Panc1 (cell line): ENCODE measurements around the gene KCNA10. TPM values are rescaled to one million over a fixed set of nuclear protein-coding genes. Genes with fewer than 3 reads are reported as not detected.

Experiments
- ATAC-seq: fragments of 200-7000 bp; cut with Tn5 transposase; 2 replicates; pipeline ENCODE4 v1.9.1; 2020; ENCODE audit warnings: mild to moderate bottlenecking, moderate library complexity
- BruUV-seq: library from RNA; stranded (reverse); fragments of 400-500 nt; replicated peaks from 2 replicates; lab custom pipeline; 2021; lab: Mats Ljungman, UMichigan
- CTCF ChIA-PET: fragments of 300-600 bp; sonication (Branson Sonifier 250); formaldehyde crosslinking; loops from one replicate; lab custom pipeline; 2022; ENCODE audit warnings: antibody characterized with exemption; lab: Charles Lee
- POLR2A ChIA-PET: fragments of 300-600 bp; sonication (Branson Sonifier 250); formaldehyde crosslinking; loops from one replicate; lab custom pipeline; 2022; ENCODE audit warnings: antibody characterized with exemption; lab: Charles Lee
- DNase-seq: peaks from one replicate; pipeline ENCODE4 v3.0.0-alpha.2; 2010; ENCODE audit warnings: low read depth, low spot score
- H3K27ac ChIP-seq: 2 replicates; pipeline ENCODE4 v1.5.1; 2011; ENCODE audit warnings: mild to moderate bottlenecking, low read length, inconsistent platforms
- H3K27me3 ChIP-seq: fragments of 200-500 bp; sonication (Bioruptor generic); 2 replicates; pipeline ENCODE4 v1.6.0; 2014; ENCODE audit warnings: low read length, inconsistent platforms; ENCODE audit not compliant: control insufficient read depth, insufficient read depth
- H3K36me3 ChIP-seq: fragments of 200-500 bp; sonication (Bioruptor generic); 2 replicates; pipeline ENCODE4 v1.5.1; 2014; ENCODE audit warnings: inconsistent platforms, mild to moderate bottlenecking, low read length, moderate library complexity; ENCODE audit not compliant: control insufficient read depth, insufficient read depth
- H3K4me1 ChIP-seq: 2 replicates; pipeline ENCODE4 v1.5.1; 2011; ENCODE audit warnings: inconsistent platforms, mild to moderate bottlenecking, low read length, moderate library complexity; ENCODE audit not compliant: control insufficient read depth, insufficient read depth
- H3K4me3 ChIP-seq, 2 experiments: 2 replicates each; pipeline ENCODE4 v1.5.1; 2011 to 2012; ENCODE audit warnings: low read depth in 2 of 2, low read length in 2 of 2, mild to moderate bottlenecking in 2 of 2, inconsistent platforms in 1 of 2, moderate library complexity in 1 of 2
- H3K9me3 ChIP-seq: fragments of 200-500 bp; sonication (Bioruptor generic); 2 replicates; pipeline ENCODE4 v1.5.1; 2014; ENCODE audit warnings: low read depth, mild to moderate bottlenecking, inconsistent platforms, low read length, moderate library complexity; ENCODE audit not compliant: control insufficient read depth, insufficient read depth
- POLR2AphosphoS5 ChIP-seq: IDR thresholded peaks from 2 replicates; pipeline ENCODE4 v1.6.1; 2012; ENCODE audit warnings: mild to moderate bottlenecking, low read depth, low read length, moderate library complexity
- SIN3A ChIP-seq: IDR thresholded peaks from 2 replicates; pipeline ENCODE4 v1.6.1; 2012; ENCODE audit warnings: low read depth, mild to moderate bottlenecking, low read length, moderate library complexity, borderline replicate concordance; ENCODE audit not compliant: insufficient read depth
- TCF7L2 ChIP-seq: IDR thresholded peaks from 2 replicates; pipeline ENCODE4 v1.6.1; 2011; ENCODE audit warnings: mild to moderate bottlenecking, low read depth, low read length, inconsistent platforms
- in situ Hi-C: cut with HindIII; loops from 2 replicates; pipeline ENCODE4 v1.10.0; 2016; ENCODE audit warnings: low sequenced_read_pairs, low pct_unique_long_range_greater_than_20kb
- intact Hi-C: fragments of 100-400 bp; cut with micrococcal nuclease; formaldehyde crosslinking; loops from one replicate; pipeline ENCODE4 v1.10.0; 2022; ENCODE audit not compliant: unreplicated experiment
- total RNA-seq: library from RNA; stranded (reverse); gene quantifications from one replicate; pipeline ENCODE4 v1.2.1, GENCODE V29; 2021; ENCODE audit not compliant: unreplicated experiment
- TF ChIP-seq, protein P1 (sequence below): fragments of 450-650 bp; IDR thresholded peaks from 2 replicates; pipeline ENCODE4 v1.5.1; 2017; ENCODE audit warnings: mild to moderate bottlenecking
- TF ChIP-seq, protein P2 (sequence below), 2 experiments: IDR thresholded peaks; 2 replicates each; pipeline ENCODE4 v1.6.1; 2011 to 2012; ENCODE audit warnings: low read depth in 2 of 2, control low read depth in 1 of 2, low read length in 1 of 2, mild to moderate bottlenecking in 1 of 2, moderate library complexity in 1 of 2; ENCODE audit not compliant: insufficient read depth in 1 of 2

Gene KCNA10
- total RNA-seq, 1 experiment from 2014 or later, result not detected

DNA sequence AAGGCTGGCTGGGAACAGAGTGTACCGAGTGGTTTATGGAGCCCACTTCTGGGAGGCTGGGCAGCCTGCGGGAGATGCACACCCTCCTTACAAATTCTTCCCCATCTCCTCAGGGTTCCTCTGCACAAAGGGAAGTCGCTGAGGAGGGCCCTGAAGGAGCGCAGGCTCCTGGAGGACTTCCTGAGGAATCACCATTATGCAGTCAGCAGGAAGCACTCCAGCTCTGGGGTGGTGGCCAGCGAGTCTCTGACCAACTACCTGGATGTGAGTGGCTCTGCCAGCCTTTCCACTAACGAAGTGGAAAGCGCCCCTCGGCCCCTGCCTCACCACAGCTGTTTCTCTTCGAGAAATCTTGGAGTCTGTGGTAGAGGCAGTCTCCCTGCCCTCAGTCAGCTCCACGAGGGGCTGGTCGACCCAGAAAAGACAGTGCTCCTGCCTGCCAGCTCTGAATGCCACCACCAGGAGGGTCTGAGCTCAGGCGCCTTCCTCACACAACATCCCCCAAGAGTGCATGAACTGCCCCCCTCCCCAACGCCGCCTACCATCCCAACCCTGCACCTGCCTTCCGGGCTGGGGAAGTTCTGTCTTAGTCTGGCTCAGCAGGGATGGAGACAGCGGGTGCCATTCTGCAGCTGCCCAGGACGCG is 36.2 kb downstream of the KCNA10 start:
- no peaks in the 10 kb centered on the region for H3K9me3 ChIP-seq
- no TSS peak for BruUV-seq
- ChIA-PET POLR2A (no interaction called here), CTCF (no interaction called here)
- 0 out of 2 replicates have a peak, but pooled peaks cover 2% of the 10 kb centered on the region for H3K4me1 ChIP-seq
- DNase-seq (no peak), ATAC-seq (no peak)
- no peak overlapping the region for H3K27ac ChIP-seq
- TF ChIP-seq TCF7L2 (no peak), SIN3A (no peak), POLR2AphosphoS5 (no peak)
- TF ChIP-seq, protein P1, sequence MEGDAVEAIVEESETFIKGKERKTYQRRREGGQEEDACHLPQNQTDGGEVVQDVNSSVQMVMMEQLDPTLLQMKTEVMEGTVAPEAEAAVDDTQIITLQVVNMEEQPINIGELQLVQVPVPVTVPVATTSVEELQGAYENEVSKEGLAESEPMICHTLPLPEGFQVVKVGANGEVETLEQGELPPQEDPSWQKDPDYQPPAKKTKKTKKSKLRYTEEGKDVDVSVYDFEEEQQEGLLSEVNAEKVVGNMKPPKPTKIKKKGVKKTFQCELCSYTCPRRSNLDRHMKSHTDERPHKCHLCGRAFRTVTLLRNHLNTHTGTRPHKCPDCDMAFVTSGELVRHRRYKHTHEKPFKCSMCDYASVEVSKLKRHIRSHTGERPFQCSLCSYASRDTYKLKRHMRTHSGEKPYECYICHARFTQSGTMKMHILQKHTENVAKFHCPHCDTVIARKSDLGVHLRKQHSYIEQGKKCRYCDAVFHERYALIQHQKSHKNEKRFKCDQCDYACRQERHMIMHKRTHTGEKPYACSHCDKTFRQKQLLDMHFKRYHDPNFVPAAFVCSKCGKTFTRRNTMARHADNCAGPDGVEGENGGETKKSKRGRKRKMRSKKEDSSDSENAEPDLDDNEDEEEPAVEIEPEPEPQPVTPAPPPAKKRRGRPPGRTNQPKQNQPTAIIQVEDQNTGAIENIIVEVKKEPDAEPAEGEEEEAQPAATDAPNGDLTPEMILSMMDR, result no peak
- TF ChIP-seq, protein P2, sequence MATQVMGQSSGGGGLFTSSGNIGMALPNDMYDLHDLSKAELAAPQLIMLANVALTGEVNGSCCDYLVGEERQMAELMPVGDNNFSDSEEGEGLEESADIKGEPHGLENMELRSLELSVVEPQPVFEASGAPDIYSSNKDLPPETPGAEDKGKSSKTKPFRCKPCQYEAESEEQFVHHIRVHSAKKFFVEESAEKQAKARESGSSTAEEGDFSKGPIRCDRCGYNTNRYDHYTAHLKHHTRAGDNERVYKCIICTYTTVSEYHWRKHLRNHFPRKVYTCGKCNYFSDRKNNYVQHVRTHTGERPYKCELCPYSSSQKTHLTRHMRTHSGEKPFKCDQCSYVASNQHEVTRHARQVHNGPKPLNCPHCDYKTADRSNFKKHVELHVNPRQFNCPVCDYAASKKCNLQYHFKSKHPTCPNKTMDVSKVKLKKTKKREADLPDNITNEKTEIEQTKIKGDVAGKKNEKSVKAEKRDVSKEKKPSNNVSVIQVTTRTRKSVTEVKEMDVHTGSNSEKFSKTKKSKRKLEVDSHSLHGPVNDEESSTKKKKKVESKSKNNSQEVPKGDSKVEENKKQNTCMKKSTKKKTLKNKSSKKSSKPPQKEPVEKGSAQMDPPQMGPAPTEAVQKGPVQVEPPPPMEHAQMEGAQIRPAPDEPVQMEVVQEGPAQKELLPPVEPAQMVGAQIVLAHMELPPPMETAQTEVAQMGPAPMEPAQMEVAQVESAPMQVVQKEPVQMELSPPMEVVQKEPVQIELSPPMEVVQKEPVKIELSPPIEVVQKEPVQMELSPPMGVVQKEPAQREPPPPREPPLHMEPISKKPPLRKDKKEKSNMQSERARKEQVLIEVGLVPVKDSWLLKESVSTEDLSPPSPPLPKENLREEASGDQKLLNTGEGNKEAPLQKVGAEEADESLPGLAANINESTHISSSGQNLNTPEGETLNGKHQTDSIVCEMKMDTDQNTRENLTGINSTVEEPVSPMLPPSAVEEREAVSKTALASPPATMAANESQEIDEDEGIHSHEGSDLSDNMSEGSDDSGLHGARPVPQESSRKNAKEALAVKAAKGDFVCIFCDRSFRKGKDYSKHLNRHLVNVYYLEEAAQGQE (IDR thresholded peaks at IDR 0.05; ENCODE audit: insufficient read depth in 1 of 2, low read depth in 2 of 2, low read length in 1 of 2), result no peak
- in situ Hi-C loops, result no loop called here
- intact Hi-C loops, result no loop called here
- H3K4me3 ChIP-seq, result no peak overlapping the region
- H3K27me3 ChIP-seq, result no peaks in the 10 kb centered on the region
- H3K36me3 ChIP-seq, result no peaks in the 10 kb centered on the region

DNA sequence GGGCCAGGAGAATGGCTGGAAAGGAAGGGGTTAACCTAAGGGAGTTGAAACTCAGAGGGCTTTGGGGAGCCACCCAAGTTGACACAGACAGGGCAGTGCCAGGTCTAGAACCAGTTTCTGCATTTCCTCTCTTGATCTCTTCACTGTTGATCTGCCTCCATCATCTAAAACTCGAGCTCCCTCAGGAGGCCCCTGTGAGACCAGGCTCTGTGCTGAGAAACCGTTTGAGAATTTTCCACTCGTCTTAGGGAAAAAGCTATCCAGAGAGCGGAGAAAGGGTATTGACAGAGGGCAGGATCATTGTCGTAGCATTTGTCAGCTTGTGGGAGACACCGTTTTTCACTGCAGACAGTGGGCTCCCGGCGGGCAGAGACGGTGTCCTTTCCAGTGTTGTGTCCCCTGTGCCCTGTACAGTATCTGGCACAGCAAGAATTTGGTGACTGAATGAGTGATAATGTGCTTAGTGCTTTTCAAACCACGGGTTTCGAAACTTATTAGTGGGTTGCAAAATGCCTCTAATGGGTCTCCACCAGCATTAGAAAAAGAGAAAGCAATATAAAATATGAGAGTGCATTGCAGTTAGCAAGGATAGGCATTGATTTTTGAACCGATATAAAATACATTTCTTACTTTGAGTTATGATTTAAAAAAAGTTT is 36.9 kb downstream of the KCNA10 start:
- TF ChIP-seq, protein P1, result no peak
- no peak for TF ChIP-seq TCF7L2
- TF ChIP-seq, protein P2 (IDR thresholded peaks at IDR 0.05; ENCODE audit: insufficient read depth in 1 of 2, low read depth in 2 of 2, low read length in 1 of 2), result no peak
- no peak for TF ChIP-seq SIN3A
- H3K27ac ChIP-seq, result no peak overlapping the region
- H3K36me3 ChIP-seq, result no peaks in the 10 kb centered on the region
- intact Hi-C loops, result no loop called here
- no peaks in the 10 kb centered on the region for H3K27me3 ChIP-seq
- peaks cover 5% of the 10 kb centered on the region; the same call in 1 of the 2 replicates for H3K4me1 ChIP-seq
- in situ Hi-C loops, result no loop called here
- no peak for DNase-seq
- no peak overlapping the region for H3K4me3 ChIP-seq
- POLR2A ChIA-PET, result no interaction called here
- BruUV-seq, result no TSS peak
- ATAC-seq, result no peak
- CTCF ChIA-PET, result no interaction called here
- H3K9me3 ChIP-seq, result no peaks in the 10 kb centered on the region
